Neural crest cell (in vitro differentiated cells): ENCODE measurements around the gene POLR1C. TPM values are rescaled to one million over a fixed set of nuclear protein-coding genes. Genes with fewer than 3 reads are reported as not detected.

ENCODE experiments used
- DNase-seq: peaks from one replicate; pipeline ENCODE4 v3.0.0; 2021; ENCODE audit warnings: low read depth, mixed read lengths, low spot score
- H3K27ac Mint-ChIP-seq: one replicate; pipeline ENCODE4 v1.8.0; 2021; ENCODE audit warnings: mild to moderate bottlenecking, mixed read lengths; ENCODE audit not compliant: unreplicated experiment
- H3K27me3 Mint-ChIP-seq: 2 replicates; pipeline ENCODE4 v1.8.0; 2021; ENCODE audit warnings: low read depth, mild to moderate bottlenecking, mixed read lengths
- H3K36me3 Mint-ChIP-seq: 2 replicates; pipeline ENCODE4 v1.8.0; 2021; ENCODE audit warnings: low read depth, mild to moderate bottlenecking, mixed read lengths
- H3K4me1 Mint-ChIP-seq: 2 replicates; pipeline ENCODE4 v1.8.0; 2021; ENCODE audit warnings: mixed read lengths
- H3K4me3 Mint-ChIP-seq: one replicate; pipeline ENCODE4 v1.8.0; 2021; ENCODE audit warnings: mild to moderate bottlenecking, mixed read lengths
- H3K9me3 Mint-ChIP-seq: 2 replicates; pipeline ENCODE4 v1.8.0; 2021; ENCODE audit warnings: mixed read lengths
- CTCF ChIP-seq: fragments of 200-600 bp; sonication (generic); conservative IDR thresholded peaks from 2 replicates; pipeline ENCODE4 v1.5.0; 2021; ENCODE audit warnings: antibody characterized with exemption, mild to moderate bottlenecking
- total RNA-seq: library from RNA; stranded (reverse); gene quantifications from 2 replicates; pipeline ENCODE4 v1.2.1, GENCODE V29; 2021

The POLR1C gene
- total RNA-seq, 1 donor from 2014 or later: 45.8 TPM

GRCh38 chr6:43503443-43503842 lies 13.4 kb upstream of the POLR1C start:
- TF ChIP-seq CTCF: no peak
- Mint-ChIP-seq H3K4me3 (no peak overlapping the region), H3K9me3 (no peaks in the 10 kb centered on the region), H3K27ac (no peak overlapping the region), H3K36me3 (peaks cover 7% of the 10 kb centered on the region), H3K27me3 (peaks cover 4% of the 10 kb centered on the region), H3K4me1 (peaks cover 9% of the 10 kb centered on the region)
- no peak for DNase-seq

GRCh38 chr6:43504756-43505593 lies 11.9 kb upstream of the POLR1C start:
- Mint-ChIP-seq H3K27me3 (peaks cover 14% of the 10 kb centered on the region), H3K36me3 (peaks cover 7% of the 10 kb centered on the region), H3K27ac (no peak overlapping the region), H3K4me1 (peaks cover 19% of the 10 kb centered on the region), H3K9me3 (no peaks in the 10 kb centered on the region), H3K4me3 (no peak overlapping the region)
- TF ChIP-seq CTCF: no peak
- DNase-seq: no peak

GRCh38 chr6:43505718-43506117 lies 11.2 kb upstream of the POLR1C start:
- no peak for TF ChIP-seq CTCF
- Mint-ChIP-seq H3K9me3 (no peaks in the 10 kb centered on the region), H3K4me3 (no peak overlapping the region), H3K27me3 (peaks cover 14% of the 10 kb centered on the region), H3K36me3 (peaks cover 7% of the 10 kb centered on the region), H3K27ac (no peak overlapping the region), H3K4me1 (peaks cover 19% of the 10 kb centered on the region)
- no peak for DNase-seq

- Mint-ChIP-seq H3K4me1 (peaks cover 19% of the 10 kb centered on the region), H3K4me3 (no peak overlapping the region), H3K27me3 (peaks cover 14% of the 10 kb centered on the region), H3K9me3 (no peaks in the 10 kb centered on the region), H3K36me3 (peaks cover 7% of the 10 kb centered on the region), H3K27ac (no peak overlapping the region)
- TF ChIP-seq CTCF: no peak
- DNase-seq: no peak
These were observed 10.7 kb upstream of the POLR1C start for GRCh38 chr6:43506171-43506570.

- TF ChIP-seq CTCF: peak; percentile 95
- Mint-ChIP-seq H3K36me3 (peaks cover 8% of the 10 kb centered on the region), H3K4me1 (peaks cover 19% of the 10 kb centered on the region), H3K27ac (no peak overlapping the region), H3K9me3 (no peaks in the 10 kb centered on the region), H3K27me3 (peaks cover 14% of the 10 kb centered on the region), H3K4me3 (peak overlapping the region; percentile 86)
- peak; percentile 88 for DNase-seq
These were observed 10.0 kb upstream of the POLR1C start for GRCh38 chr6:43506667-43507471.
